NCI-H446 treated with DMSO at 0.1 percent for 48 hours (cell line): ENCODE data around the gene SPOCK3.
"Not testable (repeated sequence)": the region's sequence is repeated elsewhere in the genome, so short reads cannot be mapped to it uniquely, and the experiment has no call there.

Experiments
- DNase-seq: peaks from one replicate; lab custom pipeline; 2025; lab: John Stamatoyannopoulos, UW

SPOCK3 gene

DNA sequence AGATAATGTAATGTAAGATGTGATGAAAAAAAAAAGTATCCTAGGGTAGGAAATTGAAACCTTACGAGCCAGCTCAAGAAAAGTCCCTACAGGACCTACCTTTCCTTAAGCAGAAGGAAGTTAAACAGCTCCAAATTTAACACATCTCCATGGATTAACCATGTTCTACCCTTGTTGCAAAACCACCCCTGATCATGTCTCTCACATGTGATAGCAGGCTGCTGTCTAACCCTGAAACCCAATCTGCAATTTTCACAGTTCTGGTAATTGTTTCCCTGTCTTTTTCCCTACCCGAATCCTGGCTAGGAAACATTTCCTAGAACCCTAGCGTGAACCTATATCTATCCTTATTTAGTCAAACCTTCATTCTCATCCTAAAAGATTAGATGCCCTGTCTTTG is 198.9 kb downstream of the SPOCK3 start:
- no peak for DNase-seq

- no peak for DNase-seq
These were observed 199.3 kb downstream of the SPOCK3 start for GRCh38 chr4:167034983-167035382.

DNA sequence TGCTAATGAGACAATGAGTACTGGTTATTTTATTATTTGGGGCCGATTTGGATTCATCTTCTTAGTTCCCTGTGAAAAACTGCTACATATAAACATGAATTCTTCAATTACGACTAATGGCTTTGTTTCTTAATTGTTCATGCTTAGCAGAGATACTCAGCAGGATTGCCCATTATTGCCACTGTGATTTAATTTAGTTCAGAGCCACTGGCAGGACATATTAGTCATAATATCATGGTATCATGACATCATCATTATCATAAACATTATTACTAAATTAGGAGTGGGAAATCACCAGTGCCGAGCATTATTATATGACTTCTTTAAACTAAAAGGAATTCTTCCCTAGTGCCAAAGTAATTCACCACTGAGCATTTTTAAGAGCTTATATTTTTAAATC is 201.4 kb downstream of the SPOCK3 start:
- DNase-seq = peak; percentile 49

- peak; percentile 76 for DNase-seq
These were observed 202.6 kb downstream of the SPOCK3 start for GRCh38 chr4:167031534-167032156.

- peak; percentile 88 for DNase-seq
These were observed 205.3 kb downstream of the SPOCK3 start for GRCh38 chr4:167028976-167029375.

GRCh38 chr4:167025670-167026069 is 208.6 kb downstream of the SPOCK3 start:
- DNase-seq = no peak

DNA sequence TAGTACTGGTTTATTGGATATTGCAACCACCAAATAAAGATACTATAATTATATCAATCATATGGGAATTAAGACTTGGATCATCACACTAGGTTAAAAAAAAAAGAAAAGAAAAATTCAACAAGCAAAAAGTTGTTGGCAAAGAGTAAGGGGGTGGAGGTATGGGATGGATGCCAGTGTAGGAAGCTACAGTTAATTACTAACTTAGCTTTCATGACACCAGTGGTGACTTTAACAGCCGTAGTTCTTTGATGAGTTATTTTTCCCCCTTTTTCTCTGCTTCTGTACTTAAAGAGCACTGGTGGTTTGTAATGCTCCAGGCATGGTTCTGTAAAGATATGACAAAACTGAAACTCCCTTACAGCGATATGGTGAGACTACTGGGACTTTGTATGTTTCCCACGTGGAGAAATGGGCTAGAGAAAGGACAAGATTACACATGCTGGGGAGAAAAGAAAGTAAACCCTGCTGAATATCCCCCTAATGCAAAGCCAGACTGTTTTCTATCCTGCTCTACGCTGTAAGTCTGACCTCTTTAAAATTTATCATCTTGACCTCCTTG is 210.8 kb downstream of the SPOCK3 start:
- peak; percentile 20 for DNase-seq

GRCh38 chr4:167021545-167022155 is 212.6 kb downstream of the SPOCK3 start:
- DNase-seq = peak; percentile 60

- no peak for DNase-seq
These were observed 213.9 kb downstream of the SPOCK3 start for GRCh38 chr4:167020410-167020809.

DNA sequence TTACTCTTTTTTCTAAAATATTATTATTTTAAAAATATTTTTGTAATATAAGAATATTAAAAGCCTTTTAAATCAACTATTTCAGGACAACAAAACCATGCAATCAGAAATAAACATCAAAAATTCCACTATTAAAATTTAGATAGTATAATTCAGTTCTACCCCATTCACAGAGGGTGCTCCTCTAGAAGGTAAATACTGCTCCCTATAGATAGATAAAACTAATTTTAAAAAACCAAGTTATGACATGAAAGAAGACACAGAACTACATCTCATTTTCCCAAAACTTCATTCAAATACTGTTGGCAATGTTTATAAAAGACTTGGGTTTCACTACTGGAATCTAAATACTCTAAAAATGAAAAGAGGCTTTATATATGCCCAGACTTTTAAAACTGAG is 219.3 kb downstream of the SPOCK3 start:
- no peak for DNase-seq

DNA sequence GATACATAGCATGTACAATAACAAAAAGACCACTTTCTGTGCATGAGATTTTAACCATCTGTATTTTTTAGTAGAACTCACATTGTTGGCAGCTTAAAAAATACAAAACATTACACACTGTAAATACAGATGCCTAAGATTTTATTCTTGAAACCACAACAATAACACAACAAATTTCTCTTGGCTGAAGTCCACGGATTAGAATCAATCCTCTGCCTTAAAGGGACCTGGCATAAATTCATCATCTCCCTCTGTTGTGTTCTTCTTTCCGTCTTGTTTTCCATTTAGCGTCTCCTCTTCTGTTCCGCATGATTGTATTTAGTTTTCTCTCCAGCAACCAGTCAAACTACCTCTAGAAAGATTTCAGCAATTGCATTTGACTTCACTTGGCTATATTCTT is 231.0 kb downstream of the SPOCK3 start:
- peak; percentile 63 for DNase-seq

DNA sequence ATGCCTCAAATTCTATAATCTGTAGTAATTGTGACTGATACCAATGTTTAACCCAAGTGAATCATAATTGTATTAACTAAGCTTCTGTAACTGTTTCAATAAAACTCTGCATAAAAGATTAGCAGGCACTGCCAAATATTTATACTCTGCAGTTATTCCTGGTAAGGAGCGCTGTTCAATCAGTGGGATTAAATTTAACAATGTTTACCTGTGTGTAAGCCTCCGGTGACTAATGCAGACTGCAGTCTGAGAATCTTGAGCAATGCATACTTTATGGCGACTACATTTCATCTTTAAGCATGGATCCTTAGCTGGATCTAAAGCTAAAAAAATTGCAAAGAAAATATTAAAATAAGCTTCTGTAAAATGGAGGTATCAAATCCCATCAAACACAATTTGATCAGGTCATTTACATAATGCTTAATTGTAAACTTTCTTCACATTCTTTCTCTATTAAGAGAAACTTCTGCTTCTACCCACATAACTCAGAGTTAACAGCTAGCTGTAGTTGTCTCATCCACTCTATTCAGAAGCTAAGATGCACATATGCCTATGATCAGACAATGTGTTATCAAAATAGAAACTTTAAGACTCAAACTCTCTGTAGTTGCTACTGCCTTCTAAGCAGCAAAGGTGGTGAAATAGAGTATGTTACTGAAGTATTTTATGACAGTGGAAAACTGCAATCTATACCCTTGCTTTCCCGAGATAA is 234.0 kb downstream of the SPOCK3 start:
- DNase-seq = no peak

DNA sequence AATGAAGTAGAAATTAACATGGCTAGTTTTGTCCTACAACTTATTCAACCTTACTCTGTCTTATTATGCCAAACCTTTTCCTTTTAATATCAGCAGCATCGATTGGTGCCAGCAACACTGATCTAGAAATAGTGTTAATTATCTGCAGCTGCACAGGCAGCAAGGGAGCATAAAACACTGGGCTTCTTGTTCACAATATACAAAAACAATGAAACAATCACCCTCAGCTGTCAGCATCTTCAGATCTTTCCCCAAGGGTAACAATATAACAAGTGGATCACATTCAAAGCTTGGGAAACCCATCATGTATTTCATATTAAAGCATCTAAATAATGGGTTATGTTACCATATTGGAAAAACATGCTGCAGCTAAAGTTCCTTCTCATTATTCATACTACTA is 238.1 kb downstream of the SPOCK3 start:
- DNase-seq = no peak

- DNase-seq = no peak
These were observed 239.6 kb downstream of the SPOCK3 start for GRCh38 chr4:166994686-166995085.

GRCh38 chr4:166991006-166991561 is 243.2 kb downstream of the SPOCK3 start:
- DNase-seq = no peak

- DNase-seq = no peak
These were observed 244.4 kb downstream of the SPOCK3 start for GRCh38 chr4:166989886-166990285.

DNA sequence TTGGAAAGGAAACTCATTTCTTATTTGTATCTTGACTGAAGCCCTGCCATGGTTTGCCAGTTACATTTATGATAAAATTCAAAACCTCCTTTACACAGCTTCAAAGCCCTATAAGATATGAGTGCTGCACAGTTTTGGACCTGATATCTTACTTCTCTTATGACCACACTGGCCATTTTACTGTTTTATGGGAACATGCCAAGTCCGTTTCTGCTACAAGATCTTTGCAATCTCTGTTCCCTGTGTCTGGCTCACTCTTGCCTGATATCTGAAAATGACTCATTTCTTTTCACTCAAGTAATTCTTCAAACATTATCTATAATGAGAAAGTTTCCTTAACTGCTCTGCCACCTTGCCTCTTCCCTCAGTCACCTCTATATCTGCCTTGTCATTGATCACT is 247.3 kb downstream of the SPOCK3 start:
- no peak for DNase-seq

GRCh38 chr4:166981847-166982246 is 252.4 kb downstream of the SPOCK3 start:
- no peak for DNase-seq

DNA sequence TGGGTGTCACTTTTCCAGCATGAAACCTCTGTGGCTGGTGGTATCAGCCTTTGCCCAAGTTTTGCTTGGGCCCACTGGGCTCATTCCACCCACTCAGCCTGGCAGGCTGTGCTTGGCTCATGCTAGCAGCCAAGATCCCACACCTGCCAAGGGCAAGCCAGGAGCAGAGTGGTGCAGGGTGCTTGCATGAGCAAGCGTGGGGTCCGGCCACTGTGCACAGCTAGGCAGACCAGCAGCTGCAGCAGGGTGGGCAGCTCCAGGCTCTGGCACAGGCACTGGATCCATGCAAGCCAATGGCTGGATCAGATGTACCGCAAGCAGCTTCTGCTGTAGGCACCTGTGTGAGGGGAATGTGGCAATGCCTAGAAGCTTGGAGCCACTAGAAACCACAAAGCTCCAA is 253.9 kb downstream of the SPOCK3 start:
- DNase-seq = peak; percentile 22

GRCh38 chr4:166977596-166977995 is 256.7 kb downstream of the SPOCK3 start:
- no peak for DNase-seq

- peak; percentile 88 for DNase-seq
These were observed 262.2 kb downstream of the SPOCK3 start for GRCh38 chr4:166972071-166972470.

GRCh38 chr4:166968219-166968618 is 266.1 kb downstream of the SPOCK3 start:
- DNase-seq = not testable (repeated sequence)

GRCh38 chr4:166965562-166965961 is 268.7 kb downstream of the SPOCK3 start:
- DNase-seq = no peak
